ENCODE measurements around the gene SLIT3. TPM values are rescaled to one million over a fixed set of nuclear protein-coding genes. Genes with fewer than 3 reads are reported as not detected.

The SLIT3 gene
- total and polyA plus RNA-seq, 2 donors (not counting 3 experiments of a cell fraction or from before 2014, with no cell fraction given): 0.90 to 1.0 TPM

DNA sequence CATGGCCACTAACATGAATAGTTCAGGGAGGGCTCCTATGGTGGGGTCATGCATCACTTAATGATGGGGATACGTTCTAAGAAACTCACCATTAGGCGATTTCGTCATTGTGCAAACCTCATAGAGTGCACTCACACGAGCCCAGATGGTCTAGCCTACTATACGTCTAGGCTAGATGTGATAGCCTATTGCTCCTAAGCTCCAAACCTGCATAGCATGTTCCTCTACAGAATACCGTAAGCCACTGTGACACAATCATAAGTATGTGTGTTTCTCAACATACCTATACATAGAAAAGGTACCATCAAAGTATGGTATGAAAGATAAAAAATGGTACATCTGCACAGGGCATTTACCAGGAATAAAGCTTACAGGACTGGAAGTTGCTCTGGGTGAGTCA is 6.3 kb downstream of the SLIT3 start:
- Histone ChIP-seq H4K20me1 (replicated peaks; ENCODE audit: control insufficient read depth, extremely low read depth, insufficient read depth, low read length) (no peaks in the 10 kb centered on the region), H3K27ac (ENCODE audit: insufficient read depth, low read depth, low read length) (no peak overlapping the region), H3K4me1 (ENCODE audit: control insufficient read depth, extremely low read depth, insufficient read depth, low read length) (no peaks in the 10 kb centered on the region), H2AFZ (ENCODE audit: low read depth, low read length) (no peak overlapping the region), H3K27me3 (ENCODE audit: control insufficient read depth in 2 of 2, insufficient read depth in 2 of 2, low read length in 2 of 2) (peaks cover 0 to 8% of the 10 kb centered on the region in 2 experiments), H3K9me1 (replicated peaks; ENCODE audit: control insufficient read depth, extremely low read depth, insufficient read depth, low read length) (no peaks in the 10 kb centered on the region), H3K9me3 (replicated peaks; ENCODE audit: control insufficient read depth, insufficient read depth, low read length) (no peaks in the 10 kb centered on the region), H3K36me3 (ENCODE audit: control insufficient read depth in 2 of 2, extremely low read depth in 1 of 2, insufficient read depth in 2 of 2, low read length in 2 of 2) (no peaks in the 10 kb centered on the region), H3K4me2 (ENCODE audit: insufficient read depth, low read length) (no peak overlapping the region), H3K9ac (replicated peaks; ENCODE audit: extremely low read depth, insufficient read depth, low read length) (no peak overlapping the region), H3K4me3 (replicated peaks in 1 of 3; ENCODE audit: insufficient read depth in 1 of 3, low read depth in 1 of 3, low read length in 3 of 3) (no peak overlapping the region), H3K79me2 (ENCODE audit: control insufficient read depth, insufficient read depth, low read length) (no peaks in the 10 kb centered on the region)
- dilution Hi-C loops (cut with MboI; ENCODE audit: extremely low pct_ligation_motif_present, low sequenced_read_pairs) (no loop called here), intact Hi-C loops (cut with micrococcal nuclease) (no loop called here)
- FAIRE-seq (no peak), DNase-seq (ENCODE audit: low read depth, low spot score) (no peak)
- TF ChIP-seq MYC (IDR thresholded peaks at IDR 0.05; ENCODE audit: low read depth, low read length): no peak
- no peak for TF ChIP-seq FOS (IDR thresholded peaks at IDR 0.05; ENCODE audit: borderline replicate concordance, insufficient read depth, low read length)
- no peak for TF ChIP-seq JUN (IDR thresholded peaks at IDR 0.05; ENCODE audit: borderline replicate concordance, insufficient read depth, insufficient read length, low read depth)
- TF ChIP-seq, protein P1, sequence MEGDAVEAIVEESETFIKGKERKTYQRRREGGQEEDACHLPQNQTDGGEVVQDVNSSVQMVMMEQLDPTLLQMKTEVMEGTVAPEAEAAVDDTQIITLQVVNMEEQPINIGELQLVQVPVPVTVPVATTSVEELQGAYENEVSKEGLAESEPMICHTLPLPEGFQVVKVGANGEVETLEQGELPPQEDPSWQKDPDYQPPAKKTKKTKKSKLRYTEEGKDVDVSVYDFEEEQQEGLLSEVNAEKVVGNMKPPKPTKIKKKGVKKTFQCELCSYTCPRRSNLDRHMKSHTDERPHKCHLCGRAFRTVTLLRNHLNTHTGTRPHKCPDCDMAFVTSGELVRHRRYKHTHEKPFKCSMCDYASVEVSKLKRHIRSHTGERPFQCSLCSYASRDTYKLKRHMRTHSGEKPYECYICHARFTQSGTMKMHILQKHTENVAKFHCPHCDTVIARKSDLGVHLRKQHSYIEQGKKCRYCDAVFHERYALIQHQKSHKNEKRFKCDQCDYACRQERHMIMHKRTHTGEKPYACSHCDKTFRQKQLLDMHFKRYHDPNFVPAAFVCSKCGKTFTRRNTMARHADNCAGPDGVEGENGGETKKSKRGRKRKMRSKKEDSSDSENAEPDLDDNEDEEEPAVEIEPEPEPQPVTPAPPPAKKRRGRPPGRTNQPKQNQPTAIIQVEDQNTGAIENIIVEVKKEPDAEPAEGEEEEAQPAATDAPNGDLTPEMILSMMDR (IDR thresholded peaks at IDR 0.05; ENCODE audit: extremely low read depth in 1 of 2, insufficient read depth in 1 of 2, low read depth in 1 of 2, low read length in 2 of 2): no peak
- TF ChIP-seq, protein P2, sequence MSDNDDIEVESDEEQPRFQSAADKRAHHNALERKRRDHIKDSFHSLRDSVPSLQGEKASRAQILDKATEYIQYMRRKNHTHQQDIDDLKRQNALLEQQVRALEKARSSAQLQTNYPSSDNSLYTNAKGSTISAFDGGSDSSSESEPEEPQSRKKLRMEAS (IDR thresholded peaks at IDR 0.05; ENCODE audit: insufficient read depth, insufficient read length): no peak
- TF ChIP-seq GATA2 (IDR thresholded peaks at IDR 0.05; ENCODE audit: insufficient read depth, insufficient read length, low read depth, low read length): no peak
- no peak for TF ChIP-seq POLR2AphosphoS5 (IDR thresholded peaks at IDR 0.05; ENCODE audit: insufficient read depth, low read depth, low read length)
- no peak for TF ChIP-seq EZH2 (IDR thresholded peaks at IDR 0.05; ENCODE audit: borderline replicate concordance, low read depth, low read length, severe bottlenecking)
- no peak for TF ChIP-seq POLR2A (IDR thresholded peaks at IDR 0.05; ENCODE audit: low read depth, low read length)
- CTCF ChIA-PET: no interaction called here
- no TSS peak for BruUV-seq (replicated peaks)
- POLR2A ChIA-PET: no interaction called here
